ENCODE measurements around the gene LRP4.

Gene LRP4

GRCh38 chr11:46855167-46855566 is 63.2 kb downstream of the LRP4 start:
- no peak overlapping the region for H3K4me2 ChIP-seq (ENCODE audit: low read depth, low read length)
- no peaks in the 10 kb centered on the region for H3K9me3 ChIP-seq (replicated peaks; ENCODE audit: insufficient read depth, low read length)
- H2AFZ ChIP-seq (ENCODE audit: low read length) = no peak overlapping the region
- H3K4me1 ChIP-seq (ENCODE audit: low read length) = peaks cover 13% of the 10 kb centered on the region
- H3K79me2 ChIP-seq (ENCODE audit: low read length) = no peaks in the 10 kb centered on the region
- no peaks in the 10 kb centered on the region for H3K9me2 ChIP-seq (replicated peaks; ENCODE audit: insufficient read depth, low read length)
- no peak overlapping the region for H3K9ac ChIP-seq (ENCODE audit: low read length)
- no peaks in the 10 kb centered on the region for H4K20me1 ChIP-seq (ENCODE audit: insufficient read depth, low read length)
- no peak overlapping the region for H3K27ac ChIP-seq (ENCODE audit: low read length)
- H3F3A ChIP-seq (ENCODE audit: insufficient read depth, low read length) = no peaks in the 10 kb centered on the region
- no peak for DNase-seq
- no peaks in the 10 kb centered on the region for H3K27me3 ChIP-seq (replicated peaks; ENCODE audit: insufficient read depth, low read length)
- TF ChIP-seq CTCF (IDR thresholded peaks at IDR 0.05; ENCODE audit: low read length) = no peak
- no peak for TF ChIP-seq EZH2 (optimal IDR thresholded peaks at IDR 0.05; ENCODE audit: low read depth, low read length)
- TF ChIP-seq EZH2phosphoT487 (IDR thresholded peaks at IDR 0.05; ENCODE audit: low read length) = no peak
- no peak overlapping the region for H3K4me3 ChIP-seq (ENCODE audit: low read length)
- no peaks in the 10 kb centered on the region for H3K36me3 ChIP-seq (replicated peaks; ENCODE audit: insufficient read depth, low read length)

- Histone ChIP-seq H3K9me2 (replicated peaks; ENCODE audit: insufficient read depth, low read length) (no peaks in the 10 kb centered on the region), H3K4me1 (ENCODE audit: low read length) (peaks cover 18% of the 10 kb centered on the region), H3K4me3 (ENCODE audit: low read length) (no peak overlapping the region), H3K9ac (ENCODE audit: low read length) (no peak overlapping the region), H3F3A (ENCODE audit: insufficient read depth, low read length) (no peaks in the 10 kb centered on the region), H3K27ac (ENCODE audit: low read length) (no peak overlapping the region), H2AFZ (ENCODE audit: low read length) (no peak overlapping the region), H3K36me3 (replicated peaks; ENCODE audit: insufficient read depth, low read length) (no peaks in the 10 kb centered on the region), H4K20me1 (ENCODE audit: insufficient read depth, low read length) (no peaks in the 10 kb centered on the region), H3K27me3 (replicated peaks; ENCODE audit: insufficient read depth, low read length) (no peaks in the 10 kb centered on the region), H3K79me2 (ENCODE audit: low read length) (0 out of 2 replicates have a peak, but pooled peaks cover 2% of the 10 kb centered on the region), H3K9me3 (replicated peaks; ENCODE audit: insufficient read depth, low read length) (no peaks in the 10 kb centered on the region), H3K4me2 (ENCODE audit: low read depth, low read length) (no peak overlapping the region)
- DNase-seq = no peak
- TF ChIP-seq CTCF (IDR thresholded peaks at IDR 0.05; ENCODE audit: low read length) = no peak
- no peak for TF ChIP-seq EZH2phosphoT487 (IDR thresholded peaks at IDR 0.05; ENCODE audit: low read length)
- no peak for TF ChIP-seq EZH2 (optimal IDR thresholded peaks at IDR 0.05; ENCODE audit: low read depth, low read length)
Observed at GRCh38 chr11:46850829-46851380, 67.4 kb downstream of the LRP4 start.

GRCh38 chr11:46849631-46850030 is 68.7 kb downstream of the LRP4 start:
- H3K79me2 ChIP-seq (ENCODE audit: low read length) = peaks cover 13% of the 10 kb centered on the region
- peaks cover 18% of the 10 kb centered on the region for H3K4me1 ChIP-seq (ENCODE audit: low read length)
- no peaks in the 10 kb centered on the region for H3K9me2 ChIP-seq (replicated peaks; ENCODE audit: insufficient read depth, low read length)
- H3K36me3 ChIP-seq (replicated peaks; ENCODE audit: insufficient read depth, low read length) = no peaks in the 10 kb centered on the region
- H3K4me2 ChIP-seq (ENCODE audit: low read depth, low read length) = no peak overlapping the region
- peaks cover 5% of the 10 kb centered on the region; the same call in 1 of the 2 replicates for H3F3A ChIP-seq (ENCODE audit: insufficient read depth, low read length)
- no peaks in the 10 kb centered on the region for H3K27me3 ChIP-seq (replicated peaks; ENCODE audit: insufficient read depth, low read length)
- no peak for DNase-seq
- H3K9ac ChIP-seq (ENCODE audit: low read length) = no peak overlapping the region
- TF ChIP-seq EZH2phosphoT487 (IDR thresholded peaks at IDR 0.05; ENCODE audit: low read length) (no peak), EZH2 (optimal IDR thresholded peaks at IDR 0.05; ENCODE audit: low read depth, low read length) (no peak), CTCF (IDR thresholded peaks at IDR 0.05; ENCODE audit: low read length) (no peak)
- no peaks in the 10 kb centered on the region for H3K9me3 ChIP-seq (replicated peaks; ENCODE audit: insufficient read depth, low read length)
- no peak overlapping the region for H3K27ac ChIP-seq (ENCODE audit: low read length)
- no peak overlapping the region for H3K4me3 ChIP-seq (ENCODE audit: low read length)
- no peaks in the 10 kb centered on the region for H4K20me1 ChIP-seq (ENCODE audit: insufficient read depth, low read length)
- no peak overlapping the region for H2AFZ ChIP-seq (ENCODE audit: low read length)
